NCI-H2171 (cell line): ENCODE measurements around the gene TALDO1.

ENCODE experiments used
- DNase-seq: peaks from one replicate; lab custom pipeline; 2025; lab: John Stamatoyannopoulos, UW

The TALDO1 gene

GRCh38 chr11:787084-787675 is 39.9 kb downstream of the TALDO1 start:
- DNase-seq = no peak

GRCh38 chr11:788009-788640 is 40.9 kb downstream of the TALDO1 start:
- no peak for DNase-seq

GRCh38 chr11:788953-789940 is 42.0 kb downstream of the TALDO1 start:
- DNase-seq = no peak

GRCh38 chr11:789943-790342 is 42.7 kb downstream of the TALDO1 start, which contains the start of gene CEND1:
Gene CEND1, minus strand, starts transcription at chr11:790090. Its CDS starts 1,514 bp downstream, at chr11:788576.
- DNase-seq = no peak

GRCh38 chr11:790721-791564 is 43.7 kb downstream of the TALDO1 start:
- DNase-seq = no peak

- DNase-seq = no peak
Observed at GRCh38 chr11:791658-792534, 44.6 kb downstream of the TALDO1 start.

- DNase-seq = no peak
Observed at GRCh38 chr11:792535-792821, 45.2 kb downstream of the TALDO1 start.

GRCh38 chr11:792873-793272 is 45.6 kb downstream of the TALDO1 start:
- no peak for DNase-seq

- no peak for DNase-seq
Observed at GRCh38 chr11:793556-793955, 46.3 kb downstream of the TALDO1 start.

GRCh38 chr11:794013-794765 is 46.9 kb downstream of the TALDO1 start:
- DNase-seq = no peak

GRCh38 chr11:794766-795633 is 47.7 kb downstream of the TALDO1 start:
- no peak for DNase-seq

GRCh38 chr11:795634-796564 is 48.6 kb downstream of the TALDO1 start:
- no peak for DNase-seq

GRCh38 chr11:796565-797295 is 49.5 kb downstream of the TALDO1 start:
- DNase-seq = no peak

GRCh38 chr11:797296-798092 is 50.2 kb downstream of the TALDO1 start:
- peak; percentile 77 for DNase-seq

- peak; percentile 56 for DNase-seq
Observed at GRCh38 chr11:798093-798713, 50.9 kb downstream of the TALDO1 start, which contains the start of gene SLC25A22. Gene SLC25A22, minus strand, starts transcription at chr11:798281. Its CDS starts 3,275 bp downstream, at chr11:795006.
